ENCODE results near the gene TMEM95. TPM values are rescaled to one million over a fixed set of nuclear protein-coding genes. Genes with fewer than 3 reads are reported as not detected.

Gene TMEM95
- total RNA-seq, 2 experiments from 2014 or later = 0.16 TPM; not detected in 1

DNA sequence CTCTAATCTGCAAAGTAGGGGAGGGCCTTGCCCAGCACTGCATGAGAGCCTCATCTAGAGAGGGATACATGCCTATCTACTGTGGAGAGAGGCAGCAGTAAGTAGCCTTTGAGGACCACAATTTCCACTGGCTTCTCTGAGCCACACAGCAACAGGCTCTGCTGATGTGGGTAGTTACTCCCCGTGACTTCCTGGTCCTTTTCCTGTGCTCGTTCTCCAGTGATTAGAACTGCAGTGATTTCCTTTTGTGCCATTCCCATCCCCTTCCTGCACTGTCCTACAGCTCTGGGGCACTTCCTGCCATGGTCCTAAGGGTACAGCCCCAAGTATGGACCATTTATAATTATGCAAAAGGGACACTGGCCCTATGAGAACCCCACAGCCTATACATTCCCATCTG lies 36.4 kb downstream of the TMEM95 start:
- no peak overlapping the region for H3K4me3 Mint-ChIP-seq
- peaks cover 26% of the 10 kb centered on the region for H3K4me1 Mint-ChIP-seq
- peaks cover 27% of the 10 kb centered on the region for H3K36me3 Mint-ChIP-seq (ENCODE audit: low read depth)
- ChIA-PET POLR2A (no interaction called here), CTCF (no interaction called here)
- ATAC-seq (no peak), DNase-seq (no peak)
- H3K27ac Mint-ChIP-seq = no peak overlapping the region
- no peaks in the 10 kb centered on the region for H3K9me3 Mint-ChIP-seq (ENCODE audit: low read depth)
- no peaks in the 10 kb centered on the region for H3K27me3 Mint-ChIP-seq
- intact Hi-C loops (cut with DNase I, micrococcal nuclease) = no loop called here

DNA sequence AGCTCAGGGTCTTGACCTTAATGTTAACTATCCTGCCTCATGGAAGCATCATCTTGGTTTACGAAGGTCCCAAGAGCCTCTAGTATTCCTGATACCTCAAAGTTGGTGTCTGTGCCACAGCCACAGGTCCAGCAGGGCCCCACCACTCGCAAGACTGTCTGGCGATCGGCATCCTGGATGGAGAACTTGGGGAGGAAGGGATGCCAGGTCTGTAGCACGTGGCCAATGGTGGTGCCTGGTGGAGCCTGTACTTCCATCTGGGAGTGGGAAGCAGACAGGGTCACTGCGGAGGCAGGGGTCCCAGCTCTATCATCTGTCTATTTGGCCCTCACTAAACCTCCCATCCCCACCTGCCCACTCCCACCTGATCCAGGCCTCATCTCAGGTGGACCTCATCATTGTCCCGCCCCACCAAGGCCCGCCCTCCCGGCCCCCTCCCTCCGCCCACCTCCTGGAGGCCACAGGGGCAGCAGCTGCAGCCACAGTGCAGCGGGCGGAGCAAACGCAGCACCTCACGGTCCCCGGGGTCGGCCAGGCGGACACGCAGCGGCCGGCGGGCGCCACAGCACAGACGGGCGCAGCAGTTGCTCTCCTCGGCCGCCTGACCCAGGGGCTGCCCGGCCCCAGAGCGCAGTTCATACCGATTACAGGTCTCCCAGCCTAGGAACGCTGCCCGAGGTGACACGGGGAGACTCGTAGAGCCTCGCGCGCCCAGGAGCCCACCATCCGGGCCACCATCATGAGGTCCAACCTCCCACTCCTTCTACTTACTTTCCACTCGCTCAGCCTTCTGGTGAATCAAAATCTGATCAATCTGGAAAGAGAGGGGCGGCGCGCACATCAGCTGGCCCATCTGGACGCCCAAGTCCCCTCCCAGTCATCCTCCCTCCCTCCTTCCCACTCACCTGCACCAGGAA lies 38.0 kb downstream of the TMEM95 start:
- H3K4me1 Mint-ChIP-seq = peaks cover 26% of the 10 kb centered on the region
- H3K27me3 Mint-ChIP-seq = no peaks in the 10 kb centered on the region
- POLR2A ChIA-PET = no interaction called here
- peak overlapping the region; percentile 88 for H3K4me3 Mint-ChIP-seq
- CTCF ChIA-PET = interaction anchor here (0.7 to 1.2 kb wide), 2 partner anchors 11 to 51 kb away, joined by 3 read pairs; no protein-coding TSS in a partner anchor
- peaks cover 25% of the 10 kb centered on the region for H3K36me3 Mint-ChIP-seq (ENCODE audit: low read depth)
- no peak for ATAC-seq
- no peak for DNase-seq
- intact Hi-C loops (cut with DNase I, micrococcal nuclease) = no loop called here
- H3K9me3 Mint-ChIP-seq (ENCODE audit: low read depth) = no peaks in the 10 kb centered on the region
- peak overlapping the region; percentile 31 for H3K27ac Mint-ChIP-seq

DNA sequence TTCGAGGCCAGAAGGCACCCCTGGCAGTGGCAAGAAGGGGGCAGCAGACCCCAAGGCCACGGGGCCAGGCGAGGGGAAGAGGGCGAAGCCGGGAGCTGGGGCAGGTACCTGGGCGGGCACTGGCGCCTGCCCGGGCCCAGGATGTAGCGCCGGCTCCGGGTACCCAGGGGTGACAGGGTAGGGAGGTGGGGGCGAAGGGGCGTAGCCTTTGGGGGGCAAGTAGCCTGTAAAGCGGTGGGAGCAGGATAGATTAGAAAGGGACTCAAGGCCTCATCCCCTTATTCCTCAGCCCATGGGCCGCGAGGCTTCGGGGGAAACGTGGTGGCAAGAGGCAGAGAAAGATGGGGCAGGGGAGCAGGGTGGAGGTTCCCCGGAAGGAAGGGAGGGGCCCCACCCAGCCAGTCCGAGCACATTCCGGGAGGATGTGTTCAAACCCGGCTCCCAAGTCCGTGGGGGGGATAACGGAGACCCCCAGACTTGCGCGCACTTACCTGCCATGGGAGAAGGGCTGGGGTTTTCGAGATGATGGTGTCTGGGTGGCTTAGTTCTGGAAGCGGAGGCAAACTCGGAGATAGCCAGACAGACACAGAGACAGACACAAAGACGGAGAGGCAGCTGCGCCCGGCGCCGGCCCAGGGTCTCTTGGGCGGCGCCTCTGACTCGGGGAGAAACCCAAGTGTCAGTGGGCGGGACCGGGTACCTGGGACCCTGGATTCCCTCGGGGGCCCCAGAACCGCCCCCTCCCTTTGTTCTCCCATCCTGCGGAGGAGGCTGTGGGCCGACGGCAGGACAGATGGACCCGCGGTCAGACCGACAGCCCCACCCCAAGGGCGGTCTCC lies 38.9 kb downstream of the TMEM95 start:
- H3K4me1 Mint-ChIP-seq = peaks cover 26% of the 10 kb centered on the region
- no peaks in the 10 kb centered on the region for H3K27me3 Mint-ChIP-seq
- DNase-seq = peak; percentile 73

DNA sequence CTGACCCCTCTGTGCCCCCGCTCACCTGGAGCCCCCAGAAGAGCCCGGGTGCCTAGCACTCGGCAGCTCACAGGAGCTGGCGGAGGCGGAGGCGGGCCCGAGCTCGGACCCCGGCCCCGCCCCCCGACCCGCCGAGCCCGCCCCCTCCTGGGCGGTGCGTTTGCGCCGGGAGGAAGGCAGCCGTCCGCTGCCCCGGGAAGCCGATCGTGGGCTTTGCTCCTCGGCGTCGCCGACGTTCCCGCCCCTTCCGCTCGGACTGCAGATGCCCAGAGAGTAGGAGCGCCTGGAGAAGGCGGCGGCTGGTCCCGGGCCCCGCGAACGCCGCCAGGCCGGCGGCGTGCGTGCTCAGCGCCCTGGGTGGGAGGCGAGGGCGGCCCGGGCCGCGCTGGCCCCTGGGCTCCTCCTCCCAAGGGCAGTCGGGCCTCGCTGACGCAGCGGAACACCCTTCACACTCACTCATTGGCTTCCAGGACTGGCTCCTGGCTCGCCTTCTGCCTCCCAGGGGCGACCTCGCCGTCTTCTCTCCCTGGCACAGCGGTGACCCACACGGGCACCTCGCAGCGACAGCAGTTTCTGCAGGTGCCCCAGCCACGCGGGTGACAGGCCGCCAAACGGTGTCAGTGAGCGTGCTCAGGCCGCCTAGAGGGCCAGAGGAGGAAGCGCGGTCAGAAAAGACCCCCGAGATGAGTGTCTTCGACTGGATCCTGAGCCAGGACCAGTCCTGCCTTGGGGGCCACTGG lies 39.7 kb downstream of the TMEM95 start, which contains the start of gene PLSCR3:
Gene PLSCR3 (minus strand): TSS at position 74 of the 740 bp plus-strand sequence. CDS start 415 bp downstream, outside the sequence.
- H3K27me3 Mint-ChIP-seq = no peaks in the 10 kb centered on the region
- ATAC-seq (peak; percentile 86), DNase-seq (peak; percentile 90)
- H3K36me3 Mint-ChIP-seq (ENCODE audit: low read depth) = peaks cover 23% of the 10 kb centered on the region
- H3K4me3 Mint-ChIP-seq = peak within 1 kb of the TSS; percentile 88
- ChIA-PET POLR2A (interaction anchor here (0.6 to 1.0 kb wide), 2 partner anchors 49 to 80 kb away, joined by 3 to 4 read pairs; no protein-coding TSS in a partner anchor), CTCF (interaction anchor here (0.6 to 1.3 kb wide), 6 partner anchors 8 to 198 kb away, joined by 3 to 4 read pairs (median 3); partner anchors contain the start of gene TMEM256)
- intact Hi-C loops (cut with DNase I, micrococcal nuclease) = loop anchor here (1.0 to 2.0 kb wide), 13 partner anchors 10 to 292 kb away; partner anchors contain the start of genes TMEM256 (in 2 of the 2), ELP5 (in 1 of the 2), NEURL4 (in 1 of the 2) and POLR2A (in 1 of the 2)
- H3K4me1 Mint-ChIP-seq = peaks cover 26% of the 10 kb centered on the region
- peak within 1 kb of the TSS; percentile 95 for H3K27ac Mint-ChIP-seq
- H3K9me3 Mint-ChIP-seq (ENCODE audit: low read depth) = no peaks in the 10 kb centered on the region

More for the DNA sequence above, 38.9 kb downstream of the TMEM95 start:
- ChIA-PET CTCF (interaction anchor here (0.6 to 1.3 kb wide), 7 partner anchors 9 to 199 kb away, joined by 3 to 4 read pairs (median 3); partner anchors contain the start of gene TMEM256), POLR2A (interaction anchor here (0.6 to 1.0 kb wide), 2 partner anchors 50 to 79 kb away, joined by 3 to 4 read pairs; no protein-coding TSS in a partner anchor)
- Mint-ChIP-seq H3K36me3 (ENCODE audit: low read depth) (peaks cover 25% of the 10 kb centered on the region), H3K4me3 (peak overlapping the region; percentile 88), H3K27ac (peak overlapping the region; percentile 64), H3K9me3 (ENCODE audit: low read depth) (no peaks in the 10 kb centered on the region)
- intact Hi-C loops (cut with DNase I, micrococcal nuclease) = loop anchor here (1.0 to 2.0 kb wide), 13 partner anchors 10 to 293 kb away; partner anchors contain the start of genes TMEM256 (in 2 of the 2), ELP5 (in 1 of the 2), NEURL4 (in 1 of the 2) and POLR2A (in 1 of the 2)
- peak; percentile 57 for ATAC-seq

DNA sequence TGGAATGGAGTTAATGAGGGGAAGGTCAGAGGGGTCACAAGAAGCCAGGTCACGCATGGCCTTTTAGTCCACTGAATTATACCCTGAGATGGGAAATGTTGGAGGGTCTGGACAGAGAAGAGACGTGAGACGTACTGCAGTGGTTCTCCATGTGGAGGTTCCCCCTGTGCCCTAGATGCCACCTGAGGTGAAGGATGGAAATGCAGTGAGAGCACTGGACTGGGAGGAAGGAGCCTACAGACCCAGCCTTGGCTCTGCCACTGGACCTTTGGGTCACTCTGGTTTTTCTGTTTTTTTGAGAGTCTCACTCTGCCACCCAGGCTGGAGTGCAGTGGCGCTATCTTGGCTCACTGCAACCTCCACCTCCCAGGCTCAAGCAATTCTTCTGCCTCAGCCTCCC lies 41.2 kb downstream of the TMEM95 start:
- DNase-seq (no peak), ATAC-seq (no peak)
- H3K27me3 Mint-ChIP-seq = no peaks in the 10 kb centered on the region
- ChIA-PET CTCF (no interaction called here), POLR2A (no interaction called here)
- no peak overlapping the region for H3K27ac Mint-ChIP-seq
- H3K4me1 Mint-ChIP-seq = peaks cover 22% of the 10 kb centered on the region
- H3K4me3 Mint-ChIP-seq = peak overlapping the region; percentile 6
- peaks cover 16% of the 10 kb centered on the region for H3K36me3 Mint-ChIP-seq (ENCODE audit: low read depth)
- no peaks in the 10 kb centered on the region for H3K9me3 Mint-ChIP-seq (ENCODE audit: low read depth)
- intact Hi-C loops (cut with DNase I, micrococcal nuclease) = no loop called here

DNA sequence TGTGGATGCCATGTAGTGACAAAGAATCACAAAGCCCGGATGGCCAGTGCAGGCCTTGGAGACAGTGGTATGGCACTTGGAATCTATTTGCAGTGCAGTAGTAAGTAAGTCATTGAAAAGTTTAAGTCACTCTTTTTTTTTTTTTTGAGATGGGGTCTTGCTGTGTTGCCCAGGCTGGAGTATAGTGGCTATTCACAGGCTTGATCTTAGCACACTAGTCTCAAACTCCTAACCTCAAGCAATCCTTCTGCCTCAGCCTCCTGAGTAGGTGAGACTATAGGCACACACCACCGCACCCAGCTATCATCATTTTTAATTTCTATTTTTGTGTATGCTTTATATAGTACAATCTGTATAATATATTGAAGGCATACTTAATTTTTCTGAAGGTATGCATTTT lies 43.7 kb downstream of the TMEM95 start:
- CTCF ChIA-PET = interaction anchor here (1.5 kb wide), 1 partner anchor 43 kb away, joined by 4 read pairs; no protein-coding TSS in a partner anchor
- no peak overlapping the region for H3K4me3 Mint-ChIP-seq
- ATAC-seq = no peak
- intact Hi-C loops (cut with DNase I, micrococcal nuclease) = no loop called here
- DNase-seq = no peak
- no peaks in the 10 kb centered on the region for H3K9me3 Mint-ChIP-seq (ENCODE audit: low read depth)
- no peak overlapping the region for H3K27ac Mint-ChIP-seq
- H3K36me3 Mint-ChIP-seq (ENCODE audit: low read depth) = peaks cover 2% of the 10 kb centered on the region
- H3K27me3 Mint-ChIP-seq = no peaks in the 10 kb centered on the region
- peaks cover 12% of the 10 kb centered on the region for H3K4me1 Mint-ChIP-seq
- POLR2A ChIA-PET = no interaction called here

DNA sequence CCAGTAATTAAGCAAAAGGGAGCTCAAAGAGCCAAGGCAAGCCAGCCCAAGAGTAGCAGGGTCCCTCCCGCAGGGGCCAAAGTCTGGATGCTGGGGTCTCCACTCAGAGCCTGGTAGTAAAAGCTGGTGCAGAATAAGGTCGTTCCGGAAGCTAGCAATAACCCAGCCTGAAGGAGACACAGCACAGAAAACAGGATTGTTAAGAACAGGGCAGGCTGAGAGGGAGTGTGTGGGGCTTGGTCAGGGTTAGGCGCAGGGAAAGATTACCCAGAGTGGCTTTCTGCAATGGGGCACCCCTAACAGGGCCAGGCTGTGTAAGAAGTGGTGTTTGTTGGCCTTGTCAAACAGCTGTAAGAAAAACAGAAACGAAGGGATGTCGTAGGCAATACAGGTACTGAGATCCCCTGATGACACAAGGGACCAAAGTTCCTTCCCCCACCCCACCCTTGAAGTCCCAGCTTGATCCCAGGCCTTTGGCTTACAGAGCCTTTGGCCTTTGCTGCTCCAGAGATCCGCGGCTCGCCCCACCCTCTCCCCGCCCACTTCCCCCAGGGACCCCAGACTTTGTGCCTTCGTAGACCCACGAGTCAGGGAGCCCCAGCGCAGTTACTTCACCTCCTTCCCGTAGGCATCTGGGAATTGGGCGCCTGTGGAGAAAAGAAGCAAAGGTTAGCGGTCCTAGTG lies 48.2 kb downstream of the TMEM95 start:
- ChIA-PET POLR2A (interaction anchor here (0.6 to 2.1 kb wide), 6 partner anchors 19 to 284 kb away, joined by 3 to 13 read pairs (median 3); partner anchors contain the start of genes TMEM102, TP53 and WRAP53), CTCF (interaction anchor here (0.6 to 1.5 kb wide), 5 partner anchors 9 to 113 kb away, joined by 3 to 13 read pairs (median 5); partner anchors contain the start of genes PLSCR3, TMEM102 and TMEM95)
- Mint-ChIP-seq H3K4me1 (peaks cover 16% of the 10 kb centered on the region), H3K4me3 (peak overlapping the region; percentile 89), H3K36me3 (ENCODE audit: low read depth) (peaks cover 2% of the 10 kb centered on the region), H3K27ac (peak overlapping the region; percentile 77), H3K27me3 (peaks cover 2% of the 10 kb centered on the region), H3K9me3 (ENCODE audit: low read depth) (no peaks in the 10 kb centered on the region)
- intact Hi-C loops (cut with DNase I, micrococcal nuclease) = loop anchor here in 1 of 2 experiments (5.0 kb wide), 2 partner anchors 366 to 439 kb away; partner anchors contain the start of gene SLC16A13
- DNase-seq = peak; percentile 42
- no peak for ATAC-seq

DNA sequence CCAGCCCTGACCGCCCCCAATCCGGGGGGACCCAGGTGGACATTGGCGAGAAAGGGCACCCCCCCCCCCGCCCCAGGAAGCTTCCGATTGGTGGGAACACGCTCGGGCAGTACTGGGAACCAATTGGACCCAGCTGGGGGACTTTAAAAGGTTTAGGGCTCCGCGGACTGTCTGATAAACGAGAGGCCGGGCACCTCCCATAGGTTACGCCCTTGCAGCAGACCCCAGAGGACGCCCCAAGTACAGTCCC lies 48.7 kb downstream of the TMEM95 start:
- ATAC-seq (no peak), DNase-seq (no peak)
- ChIA-PET POLR2A (interaction anchor here (1.0 to 2.1 kb wide), 5 partner anchors 33 to 283 kb away, joined by 3 to 13 read pairs (median 6); partner anchors contain the start of genes POLR2A, TMEM102, TP53 and WRAP53), CTCF (interaction anchor here (0.6 to 1.5 kb wide), 7 partner anchors 9 to 52 kb away, joined by 3 to 13 read pairs (median 3); partner anchors contain the start of genes PLSCR3, TMEM102 and TMEM95)
- Mint-ChIP-seq H3K9me3 (ENCODE audit: low read depth) (no peaks in the 10 kb centered on the region), H3K4me1 (peaks cover 16% of the 10 kb centered on the region), H3K36me3 (ENCODE audit: low read depth) (peaks cover 2% of the 10 kb centered on the region), H3K27ac (peak overlapping the region; percentile 77), H3K4me3 (peak overlapping the region; percentile 89), H3K27me3 (peaks cover 2% of the 10 kb centered on the region)
- intact Hi-C loops (cut with DNase I, micrococcal nuclease) = loop anchor here in 1 of 2 experiments (5.0 kb wide), 2 partner anchors 366 to 439 kb away; partner anchors contain the start of gene SLC16A13

DNA sequence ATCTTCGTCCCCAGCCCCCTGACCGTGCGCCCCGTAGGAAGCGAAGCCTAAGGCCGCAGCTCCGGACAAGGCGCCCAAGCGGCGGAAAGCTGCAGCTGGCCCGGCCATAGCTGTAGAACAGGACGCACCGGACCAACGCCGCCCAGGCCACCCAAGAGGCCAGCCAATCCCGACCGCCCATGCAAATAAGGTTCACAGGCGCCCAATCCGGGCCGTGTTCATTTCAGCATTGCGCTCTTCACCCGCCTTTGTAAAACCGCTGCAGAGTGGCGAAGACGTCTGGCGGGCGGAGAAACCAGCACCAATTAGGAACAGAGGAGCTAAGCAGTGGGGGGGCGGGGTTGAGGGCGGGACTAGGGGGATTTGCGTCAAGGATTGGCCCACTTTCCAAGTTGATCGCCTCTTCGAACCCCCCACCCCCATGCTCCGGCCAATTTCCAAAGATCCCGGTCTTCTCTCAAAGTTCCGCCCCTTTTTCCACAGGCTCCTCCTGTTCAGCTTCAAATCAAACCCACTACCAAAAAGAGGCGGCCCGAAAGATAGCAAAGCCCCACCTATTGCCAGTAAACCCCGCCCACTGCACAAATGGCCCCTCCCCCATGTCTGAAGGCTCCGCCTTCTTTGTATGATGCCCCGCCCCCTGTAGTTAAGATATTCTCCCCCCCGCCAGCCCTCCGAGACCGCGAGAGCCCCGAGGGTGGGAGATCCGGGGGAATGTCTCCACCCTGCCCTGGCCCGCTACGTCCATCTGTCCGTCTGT lies 49.2 kb downstream of the TMEM95 start, which contains the start of gene TMEM256:
Gene TMEM256 (minus strand): TSS at position 121 of the 760 bp plus-strand sequence. CDS start 13 bp downstream, at position 108.
- peak; percentile 99 for DNase-seq
- Mint-ChIP-seq H3K27me3 (peaks cover 2% of the 10 kb centered on the region), H3K9me3 (ENCODE audit: low read depth) (no peaks in the 10 kb centered on the region), H3K36me3 (ENCODE audit: low read depth) (peaks cover 2% of the 10 kb centered on the region), H3K4me3 (peak within 1 kb of the TSS; percentile 89), H3K27ac (peak within 1 kb of the TSS; percentile 92), H3K4me1 (peaks cover 16% of the 10 kb centered on the region)
- intact Hi-C loops (cut with DNase I, micrococcal nuclease) = loop anchor here (1.0 to 5.0 kb wide), 21 partner anchors 10 to 529 kb away; partner anchors contain the start of genes PLSCR3 (in 2 of the 2), POLR2A (in 2 of the 2), TMEM102 (in 2 of the 2) and CNTROB (in 1 of the 2)
- ChIA-PET POLR2A (interaction anchor here (0.5 to 2.1 kb wide), 7 partner anchors 32 to 283 kb away, joined by 3 to 13 read pairs (median 3); partner anchors contain the start of genes POLR2A, TMEM102, TP53 and WRAP53), CTCF (interaction anchor here (0.5 to 1.5 kb wide), 10 partner anchors 10 to 453 kb away, joined by 3 to 13 read pairs (median 3); partner anchors contain the start of genes CYB5D1, NAA38, PLSCR3 and TMEM102)
- ATAC-seq = peak; percentile 94

Measured in activated CD4-positive, alpha-beta T cell treated with anti-CD3 and anti-CD28 coated beads for 36 hours (primary cell).